Right renal cortex interstitium (tissue), 3 donors: ENCODE measurements around the gene ZDHHC24. TPM values are rescaled to one million over a fixed set of nuclear protein-coding genes. Genes with fewer than 3 reads are reported as not detected.
"Not testable (repeated sequence)": the region's sequence is repeated elsewhere in the genome, so short reads cannot be mapped to it uniquely, and the experiment has no call there.

ENCODE experiments used
- DNase-seq, 3 donors: peaks; one replicate each; pipeline ENCODE4 v3.0.0-alpha.2; 2013; ENCODE audit warnings: low read depth in 3 of 3, low spot score in 2 of 3
- polyA plus RNA-seq, 3 donors: library from polyadenylated mRNA; unstranded; fragments of 120-200 nt; gene quantifications; one replicate each; pipeline ENCODE4 v1.2.1, GENCODE V29; 2013; ENCODE audit not compliant: insufficient read length in 3 of 3

The ZDHHC24 gene
- polyA plus RNA-seq, 3 donors, result 6.5 to 7.3 (median 6.6) TPM

DNA sequence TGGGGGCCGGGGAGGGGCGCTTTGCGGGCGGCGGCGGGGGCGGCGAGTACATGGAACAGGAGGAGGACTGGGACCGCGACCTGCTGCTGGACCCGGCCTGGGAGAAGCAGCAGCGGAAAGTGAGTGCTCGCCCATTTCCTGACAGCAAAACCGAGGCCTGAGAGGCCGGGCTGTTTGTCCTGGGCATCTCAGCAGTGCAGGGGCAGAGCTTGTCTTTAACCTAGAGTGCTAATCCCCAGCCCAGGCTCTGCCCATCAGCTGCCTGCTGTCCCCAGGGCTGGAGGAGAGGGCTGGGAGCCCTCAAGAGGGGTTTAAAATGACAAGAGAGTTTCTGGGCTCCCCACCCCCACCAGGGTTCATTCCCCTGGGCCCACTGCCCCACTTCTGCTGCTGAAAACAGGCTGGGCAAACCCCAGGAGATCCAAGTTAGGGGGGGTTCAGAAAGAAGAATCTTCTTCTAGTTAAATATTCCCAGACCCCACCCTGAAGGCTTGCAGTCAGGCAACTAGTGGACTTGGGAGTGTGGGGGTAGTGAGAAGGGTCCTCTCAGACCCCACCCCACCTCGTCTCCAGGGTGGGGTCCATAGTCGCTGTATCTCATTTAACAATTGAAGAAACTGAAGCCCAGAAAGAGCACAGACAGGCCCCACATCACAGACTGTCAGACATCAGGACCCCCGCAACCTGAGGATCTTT, 1.3 kb upstream of the ZDHHC24 start:
- DNase-seq, result no peak

DNA sequence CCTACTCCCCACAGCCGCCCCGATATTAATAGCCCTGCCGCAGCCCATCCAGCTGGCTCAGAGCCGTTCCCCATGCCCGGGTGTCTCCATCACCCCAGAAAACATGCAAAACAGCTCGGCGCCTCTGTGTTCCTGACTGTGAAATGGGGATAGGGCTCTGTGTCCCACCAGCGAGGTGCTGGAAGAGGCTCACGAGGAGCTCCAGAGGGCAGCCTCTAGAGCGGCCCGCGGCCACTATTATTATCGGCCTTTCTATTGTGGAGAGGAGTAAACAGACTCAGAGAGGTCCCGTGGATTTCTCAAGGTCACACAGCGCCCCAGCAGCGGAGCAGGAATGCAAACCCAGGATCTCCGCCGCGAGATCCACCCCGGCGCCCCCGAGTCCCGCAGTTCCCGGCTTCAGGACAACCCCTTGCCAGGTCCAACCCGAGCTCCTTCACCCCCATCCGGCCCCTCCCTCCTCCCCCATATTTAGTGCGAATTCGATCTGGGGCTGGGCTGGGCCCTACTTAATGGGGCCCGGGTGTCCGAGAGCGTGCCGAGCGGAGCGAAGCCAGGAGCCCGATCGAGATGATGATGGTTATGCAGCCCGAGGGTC, 619 bp upstream of the ZDHHC24 start, which contains the start of gene ACTN3:
Gene ACTN3 (plus strand): TSS at position 536 of the 598 bp plus-strand sequence. CDS start 35 bp downstream, at position 571.
- no peak for DNase-seq

DNA sequence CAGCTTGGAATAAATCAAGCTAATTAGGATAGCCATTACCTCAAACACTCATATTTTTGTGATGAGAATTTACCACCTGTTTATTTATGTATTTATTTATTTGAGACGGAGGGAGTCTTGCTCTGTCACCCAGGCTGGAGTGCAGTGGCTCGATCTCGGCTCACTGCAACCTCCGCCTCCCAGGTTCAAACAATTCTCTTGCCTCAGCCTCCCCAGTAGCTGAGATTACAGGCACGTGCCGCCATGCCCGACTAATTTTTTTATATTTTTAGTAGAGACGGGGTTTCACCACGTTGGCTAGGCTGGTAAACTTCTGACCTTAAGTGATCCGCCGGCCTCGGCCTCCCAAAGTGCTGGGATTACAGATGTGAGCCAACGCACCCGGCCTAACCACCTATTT, 896 bp downstream of the ZDHHC24 start:
- DNase-seq, result not testable (repeated sequence)

DNA sequence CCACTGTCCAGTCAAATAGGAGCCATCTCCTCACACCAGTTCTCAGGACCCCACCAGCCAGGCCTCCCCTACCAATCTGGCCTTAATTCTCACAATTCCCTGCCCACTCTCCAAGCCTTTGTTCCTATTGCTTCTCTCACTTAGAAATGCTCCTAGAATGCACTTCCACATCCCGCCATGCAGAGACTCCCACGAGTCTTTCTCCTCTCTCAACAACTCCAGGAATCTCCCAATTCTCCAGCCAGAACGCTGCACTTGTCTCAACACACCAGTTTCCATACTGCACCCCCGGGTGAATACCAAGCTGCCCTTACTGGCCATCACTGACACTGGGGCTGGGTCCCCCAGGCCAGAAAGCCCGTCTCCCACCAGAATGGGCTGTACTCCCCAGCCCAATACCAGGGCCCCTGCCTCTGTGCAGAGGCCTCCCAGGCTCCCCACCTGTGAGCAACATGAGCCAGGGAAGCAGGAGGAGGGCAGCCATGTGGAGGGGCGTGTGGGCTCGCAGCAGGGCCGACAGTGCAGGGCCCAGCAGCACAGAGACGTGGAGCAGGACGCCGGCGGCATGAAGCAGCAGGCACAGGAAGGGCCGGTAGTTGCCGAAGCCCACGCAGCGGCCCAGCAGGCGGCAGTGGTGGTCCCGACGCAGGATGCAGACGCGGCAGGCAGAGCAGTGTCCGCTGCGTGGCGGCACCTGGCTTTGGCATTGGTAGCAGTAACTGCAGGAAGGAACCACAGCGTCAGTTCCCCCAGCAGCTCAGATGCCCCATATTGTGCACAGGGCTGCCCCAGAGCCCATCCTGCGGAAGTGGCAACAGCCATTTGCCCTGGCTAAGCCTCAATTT, 2.4 kb downstream of the ZDHHC24 start:
- DNase-seq, result no peak

DNA sequence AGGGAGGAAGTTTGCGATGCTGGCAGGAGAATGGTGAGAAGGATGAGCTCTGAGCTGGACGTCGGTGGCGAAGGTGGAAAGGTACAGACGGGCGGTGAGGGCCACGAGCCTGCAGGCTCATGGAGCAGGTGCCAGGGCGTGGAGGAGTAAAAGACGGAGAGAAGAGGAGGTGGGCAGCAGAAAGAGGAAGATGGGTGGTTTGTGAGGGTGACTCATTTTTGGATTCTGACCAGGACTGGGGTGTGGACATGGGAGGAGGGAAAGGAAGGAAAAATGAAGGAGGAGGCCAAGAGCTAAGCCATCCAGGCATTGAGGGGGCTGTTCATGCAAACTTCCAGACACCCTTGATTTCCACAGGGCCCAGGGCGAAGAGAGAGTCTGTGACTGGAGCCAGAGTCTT, 3.5 kb downstream of the ZDHHC24 start:
- DNase-seq, result no peak

DNA sequence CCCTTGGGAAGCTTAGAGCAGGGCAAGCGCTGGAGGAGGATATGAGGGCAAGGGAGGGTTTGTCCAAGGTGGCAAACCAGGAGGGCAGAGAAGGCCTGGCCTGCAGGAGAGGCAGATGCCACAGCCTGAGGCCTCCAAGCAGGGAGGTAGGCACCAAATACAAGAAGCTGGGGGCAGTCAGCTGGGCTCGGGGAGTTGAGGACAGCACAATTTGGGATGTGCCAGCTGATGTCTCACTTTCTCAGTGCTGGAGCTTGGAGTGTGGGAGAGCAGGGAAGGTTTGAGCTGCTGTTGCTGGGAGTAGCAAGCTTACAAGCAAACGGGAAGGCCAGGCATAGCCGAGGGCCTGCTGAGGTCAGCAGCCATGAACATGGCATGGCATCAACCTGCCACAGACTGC, 4.0 kb downstream of the ZDHHC24 start:
- no peak for DNase-seq

DNA sequence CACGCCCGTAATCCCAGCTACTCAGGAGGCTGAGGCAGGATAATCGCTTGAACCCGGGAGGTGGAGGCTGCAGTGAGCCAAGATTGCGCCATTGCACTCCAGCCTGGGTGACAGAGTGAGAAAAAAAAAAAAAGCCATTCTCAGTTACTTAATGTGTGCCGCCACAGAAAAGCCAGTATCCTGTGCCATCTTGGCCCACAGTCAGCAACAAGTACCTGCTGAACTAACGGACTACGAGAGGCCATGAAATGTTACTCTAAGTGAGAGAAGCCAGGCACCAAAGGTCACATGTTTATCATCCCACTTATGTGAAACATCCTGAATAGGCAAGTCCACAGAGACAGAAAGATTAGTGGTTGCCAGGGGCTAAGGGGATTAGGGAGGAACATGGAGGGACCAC, 5.2 kb downstream of the ZDHHC24 start:
- not testable (repeated sequence) for DNase-seq

DNA sequence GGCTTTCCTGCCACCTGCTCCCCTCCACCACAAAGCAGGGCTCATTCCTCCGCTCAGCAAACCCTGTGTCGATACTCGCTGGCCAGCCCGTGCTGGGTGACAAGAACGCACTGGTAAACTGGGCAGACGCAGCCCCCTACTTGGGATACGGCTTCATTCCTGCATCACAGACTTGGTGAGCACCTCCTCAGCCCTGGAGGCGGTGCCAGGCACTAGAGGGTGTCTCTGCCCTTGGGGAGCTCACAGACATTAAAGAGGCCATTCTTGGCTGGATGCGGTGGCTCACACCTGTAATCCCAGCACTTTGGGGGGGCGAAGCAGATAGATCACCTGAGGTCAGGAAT, 6.0 kb downstream of the ZDHHC24 start:
- DNase-seq, result no peak

DNA sequence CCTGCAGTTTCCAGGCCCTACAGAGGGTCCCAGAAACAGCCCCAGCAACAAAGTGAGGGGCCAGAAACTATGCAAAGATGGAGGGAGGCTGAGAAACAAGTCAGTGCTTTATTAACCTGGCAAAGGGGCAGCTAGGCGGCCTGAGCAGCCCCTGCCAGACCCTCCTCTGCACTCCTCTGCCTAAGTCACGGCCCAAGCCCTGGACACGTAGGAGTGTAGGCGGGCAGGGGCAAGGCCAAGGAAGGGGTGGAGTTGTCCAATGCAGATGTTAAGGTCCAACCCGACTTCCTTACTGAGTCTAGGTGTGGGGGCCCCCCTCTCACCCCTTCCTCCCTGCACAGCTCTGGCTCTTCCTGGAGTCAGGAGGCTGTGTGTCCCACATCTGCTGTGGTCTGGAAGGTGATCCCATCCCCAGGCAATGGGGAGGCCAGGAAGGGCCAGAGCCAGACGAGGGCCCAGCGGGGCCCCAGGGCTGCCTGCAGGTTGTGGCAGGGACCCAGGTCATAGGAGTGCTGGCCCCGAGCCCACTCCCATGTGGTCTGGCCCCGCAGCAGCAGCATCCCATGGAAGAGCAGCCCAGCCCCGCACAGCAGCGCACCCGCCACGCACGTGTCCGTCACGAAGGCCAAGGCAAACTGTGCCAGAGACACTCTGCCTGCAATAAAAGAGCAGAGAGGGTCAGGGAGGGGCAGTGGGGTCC, 6.5 kb downstream of the ZDHHC24 start:
- DNase-seq, result no peak

DNA sequence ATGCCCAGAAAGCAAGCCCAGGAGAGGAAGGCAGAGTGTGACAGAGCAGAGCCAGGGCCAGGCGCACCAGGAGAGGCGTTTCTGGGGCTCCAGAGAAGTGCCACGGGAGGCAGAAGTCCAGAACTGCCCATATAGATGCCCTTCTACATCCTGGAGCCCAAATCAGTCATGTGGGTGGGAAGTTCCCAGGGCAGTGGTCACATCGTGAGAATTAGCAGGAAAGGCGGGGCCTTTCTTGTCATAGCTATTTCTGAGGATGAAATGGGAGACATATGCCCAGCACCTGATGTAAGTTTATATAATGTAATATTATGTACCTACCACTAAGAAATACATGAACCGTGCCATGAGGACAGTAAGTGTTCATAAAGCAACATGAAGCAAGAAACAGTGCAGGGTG, 13.1 kb downstream of the ZDHHC24 start:
- no peak for DNase-seq

DNA sequence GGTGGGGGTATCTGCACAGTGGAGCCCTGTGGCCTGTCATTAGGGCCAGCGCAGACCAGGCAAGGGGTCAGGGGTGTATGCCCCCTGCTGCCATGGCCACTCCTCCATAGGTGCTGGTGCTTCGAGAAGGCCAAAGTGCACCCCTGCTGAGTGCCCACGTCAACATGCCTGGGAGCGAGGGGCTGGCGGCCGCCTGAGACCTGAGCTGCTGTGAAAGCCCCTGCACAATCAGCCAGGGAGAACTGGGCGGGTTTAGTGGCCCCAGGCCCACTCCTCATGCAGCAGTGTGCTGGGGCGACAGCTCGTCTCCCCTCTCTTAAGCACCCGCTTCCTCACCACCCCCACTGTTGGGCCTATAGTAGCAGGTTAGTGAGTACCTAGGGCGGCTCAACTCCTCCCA, 14.0 kb downstream of the ZDHHC24 start:
- DNase-seq, result no peak

DNA sequence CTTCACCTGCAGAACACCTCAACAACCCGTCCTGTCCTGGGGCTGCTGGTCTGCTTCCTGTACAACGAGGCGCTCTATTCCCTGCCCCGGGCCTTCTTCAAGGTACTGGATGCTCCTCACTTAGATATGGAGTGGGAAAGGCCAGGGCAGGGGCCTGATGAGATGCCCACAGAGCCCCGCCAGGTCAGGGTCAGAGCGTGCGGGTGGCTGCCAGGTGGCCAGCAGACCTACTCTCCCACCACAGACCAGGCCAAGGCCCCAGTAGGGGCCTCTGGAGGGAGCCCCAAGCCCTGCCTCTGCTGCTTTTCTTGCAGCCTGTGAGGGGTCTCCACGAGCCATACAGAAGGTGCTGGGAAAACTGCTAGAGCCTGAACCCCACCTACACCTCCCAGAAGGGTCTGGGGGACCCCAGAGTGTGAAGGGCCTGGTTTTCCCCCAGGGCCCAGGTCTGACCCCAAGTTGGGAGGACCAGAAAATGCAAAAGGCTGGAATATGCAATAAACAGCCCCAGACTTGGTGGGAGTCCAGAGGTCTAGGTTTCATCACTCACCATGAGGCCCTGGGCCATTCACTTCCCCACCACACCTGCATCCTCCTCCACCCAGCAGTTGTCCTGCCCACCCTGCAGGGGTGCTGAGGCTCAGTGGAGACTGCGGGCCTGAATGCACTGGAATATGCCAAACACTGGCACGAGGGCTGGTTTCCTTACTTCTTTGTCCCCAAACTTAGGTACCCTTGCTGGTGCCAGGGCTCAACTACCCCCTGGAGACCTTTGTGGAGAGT, 14.7 kb downstream of the ZDHHC24 start:
- DNase-seq, result no peak

DNA sequence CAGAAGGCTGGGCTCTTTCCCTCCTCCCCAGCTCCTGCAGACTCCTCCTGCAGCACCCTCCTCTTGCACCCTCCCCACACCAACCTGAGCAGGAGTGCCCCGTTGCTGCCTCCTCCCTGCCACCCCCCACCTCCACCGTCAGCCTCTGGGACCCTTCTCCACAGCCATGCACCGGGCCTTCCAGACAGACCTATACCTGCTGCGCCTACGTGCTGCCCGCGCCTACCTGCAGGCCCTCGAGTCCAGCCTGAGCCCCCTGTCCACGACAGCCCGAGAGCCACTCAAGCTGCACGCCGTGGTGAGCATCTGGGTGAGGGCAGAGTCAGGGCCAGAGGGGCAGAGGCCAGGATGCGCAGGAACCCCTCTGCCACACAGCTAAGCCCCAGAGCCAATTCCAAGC, 16.2 kb downstream of the ZDHHC24 start:
- no peak for DNase-seq

DNA sequence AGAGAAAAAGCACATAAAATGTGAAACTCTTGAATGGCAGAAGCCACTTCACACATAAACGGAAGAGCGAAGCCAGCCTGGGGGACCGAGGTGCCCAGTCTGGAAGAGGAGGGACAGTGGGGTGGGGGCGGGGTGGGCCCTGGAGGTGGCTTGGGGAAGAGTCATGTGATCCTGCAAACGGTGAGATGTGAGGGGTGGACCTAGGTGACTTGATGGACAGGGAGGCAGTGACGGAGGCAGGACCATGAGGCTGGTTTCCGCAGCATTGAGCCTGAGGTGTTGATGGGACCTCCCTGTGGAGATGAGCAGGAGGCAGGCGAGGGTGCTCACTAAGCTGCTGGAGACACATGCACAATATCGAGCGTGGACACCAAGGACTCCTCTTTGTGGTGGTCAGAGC, 16.8 kb downstream of the ZDHHC24 start:
- no peak for DNase-seq

DNA sequence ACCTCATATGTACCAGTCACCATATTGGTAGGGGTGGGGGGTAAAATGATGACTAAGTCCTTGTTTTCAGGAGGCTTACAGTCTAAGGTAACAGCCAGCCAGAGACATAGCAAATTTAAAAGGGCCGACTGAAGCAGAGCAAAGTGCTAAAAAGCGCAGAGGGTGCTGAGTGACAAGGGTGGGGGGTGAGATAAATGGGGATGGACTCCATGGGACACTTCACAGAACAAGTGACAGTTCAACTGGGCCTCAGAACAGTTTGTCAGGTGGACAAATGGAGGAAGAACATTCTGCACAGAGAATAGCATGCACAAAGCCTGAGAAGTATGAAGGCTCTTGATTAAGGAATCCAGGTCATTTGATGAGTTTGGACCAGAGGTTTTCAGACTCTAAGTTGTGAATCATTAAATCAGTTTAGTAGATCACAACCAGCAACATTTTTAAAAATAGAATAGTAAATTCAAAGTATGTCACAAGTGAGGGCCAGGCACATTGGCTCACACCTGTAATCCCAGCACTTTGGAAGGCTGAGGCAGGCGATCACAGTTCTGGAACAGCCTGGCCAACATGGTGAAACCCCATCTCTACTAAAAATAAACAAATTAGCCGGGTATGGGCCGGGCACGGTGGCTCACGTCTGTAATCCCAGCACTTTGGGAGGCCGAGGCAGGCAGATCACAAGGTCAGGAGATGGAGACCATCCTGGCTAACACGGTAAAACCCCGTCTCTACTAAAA, 21.4 kb downstream of the ZDHHC24 start:
- no peak for DNase-seq

DNA sequence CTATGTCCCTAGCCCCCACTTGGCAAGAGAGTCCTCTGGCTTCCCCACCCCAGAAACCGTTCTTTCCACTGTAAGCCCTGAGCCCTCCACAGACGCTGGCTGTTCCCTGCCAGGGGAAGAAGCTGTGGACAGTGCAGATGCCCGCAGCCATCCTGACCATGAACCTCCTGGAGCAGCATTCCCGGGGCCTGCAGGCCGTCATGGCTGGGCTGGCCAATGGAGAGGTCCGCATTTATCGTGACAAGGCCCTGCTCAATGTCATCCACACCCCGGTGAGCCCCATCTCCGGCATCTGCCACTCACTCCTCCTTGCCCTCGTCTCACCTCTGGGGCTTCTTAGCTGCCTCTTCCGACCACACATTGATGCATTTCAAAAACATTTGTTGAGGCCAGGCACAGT, 22.2 kb downstream of the ZDHHC24 start:
- DNase-seq, result no peak

DNA sequence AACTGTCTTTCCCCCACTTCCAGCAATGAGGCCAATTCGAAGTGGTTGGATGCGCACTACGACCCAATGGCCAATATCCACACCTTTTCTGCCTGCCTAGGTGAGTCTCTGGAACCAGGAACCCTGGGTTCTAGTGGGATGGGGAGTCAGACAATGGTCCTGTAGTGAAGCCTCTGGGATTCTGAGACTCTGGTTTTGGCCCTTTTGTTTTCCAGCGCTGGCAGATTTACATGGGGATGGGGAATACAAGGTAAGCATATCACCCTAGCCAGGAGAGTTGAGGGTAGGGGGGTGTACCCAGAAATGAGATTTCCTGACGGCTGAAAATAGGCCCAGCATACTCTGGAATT, 34.9 kb downstream of the ZDHHC24 start:
- no peak for DNase-seq

DNA sequence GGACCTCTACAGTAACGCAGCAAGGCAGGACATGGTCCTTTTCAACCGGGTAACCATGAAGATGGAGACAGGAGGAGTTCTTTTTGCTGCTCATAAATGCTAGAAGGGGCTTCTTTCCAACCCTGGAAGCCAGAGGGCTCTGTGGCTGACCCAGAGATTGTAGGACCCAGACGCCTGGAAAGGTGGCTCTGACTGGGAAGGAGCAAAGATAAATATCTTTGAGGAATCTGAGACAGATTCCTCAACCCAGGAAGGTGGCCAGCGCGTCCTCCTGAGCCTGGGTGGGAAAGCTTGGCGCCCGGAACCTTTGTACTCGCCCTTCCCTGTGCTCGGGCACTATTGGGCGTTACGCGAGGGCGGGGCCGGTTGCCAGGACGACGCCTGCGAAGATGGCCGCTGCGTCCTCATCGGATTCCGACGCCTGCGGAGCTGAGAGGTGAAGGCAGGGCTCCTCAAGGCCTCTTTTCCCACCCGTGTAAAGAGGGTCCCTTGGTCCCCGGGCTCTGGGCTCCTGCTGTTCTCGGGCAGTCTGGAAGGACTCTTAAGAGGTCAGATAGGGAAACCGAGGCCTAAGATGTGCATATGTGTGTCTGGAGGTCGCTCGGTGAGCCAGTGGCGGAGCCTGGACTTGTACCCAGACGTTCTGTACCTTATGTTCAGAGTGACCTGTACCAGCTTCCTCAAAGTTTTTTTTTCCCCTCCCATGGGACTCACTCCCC, 35.4 kb downstream of the ZDHHC24 start, which contains the start of gene BBS1:
Gene BBS1 (plus strand): TSS at position 365 of the 719 bp plus-strand sequence. CDS start 25 bp downstream, at position 390.
- DNase-seq, result peak; percentile 63 to 73 (median 72)

DNA sequence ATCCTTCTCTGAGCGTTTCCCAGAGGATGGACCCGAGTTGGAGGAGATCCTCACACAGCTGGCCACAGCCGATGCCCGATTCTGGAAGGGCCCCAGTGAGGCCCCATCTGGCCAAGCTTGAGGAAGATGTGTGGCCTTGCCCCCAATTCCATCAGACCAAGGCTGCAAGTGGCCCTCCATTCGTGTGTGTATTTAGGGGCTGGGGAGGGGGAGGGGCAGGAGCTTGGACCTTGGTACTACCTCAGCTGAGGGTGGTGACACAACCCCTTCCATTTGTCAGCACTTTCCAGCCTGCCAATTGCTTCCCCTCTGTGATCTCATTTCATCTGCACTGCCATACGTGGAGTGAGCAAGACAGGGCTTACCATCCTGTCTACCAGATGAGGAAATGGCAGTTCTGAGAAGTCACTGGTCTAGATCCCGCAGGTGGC, 36.7 kb downstream of the ZDHHC24 start:
- DNase-seq, result no peak
